GM18499 (cell line): ENCODE measurements around the gene HRC.
"Not testable (repeated sequence)": the region's sequence is repeated elsewhere in the genome, so short reads cannot be mapped to it uniquely, and the experiment has no call there.

Experiments used
- ATAC-seq: cut with Tn5 transposase; IDR thresholded peaks from one replicate; pipeline ENCODE4 v1.9.1; 2021; ENCODE audit warnings: moderate number of reproducible peaks; ENCODE audit not compliant: insufficient read depth, unreplicated experiment

The HRC gene

GRCh38 chr19:49165111-49165750, 10.0 kb upstream of the HRC start:
- no peak for ATAC-seq

GRCh38 chr19:49161987-49162386, 6.8 kb upstream of the HRC start:
- no peak for ATAC-seq

- ATAC-seq = no peak
These were observed 5.4 kb upstream of the HRC start for GRCh38 chr19:49160450-49161189.

GRCh38 chr19:49157445-49158224, 2.4 kb upstream of the HRC start, which contains the start of gene TRPM4:
Gene TRPM4 (plus strand): TSS chr19:49157792. CDS start chr19:49157867, 75 bp downstream.
- ATAC-seq = no peak

GRCh38 chr19:49155820-49156346, 687 bp upstream of the HRC start:
- no peak for ATAC-seq

GRCh38 chr19:49154279-49154678, 917 bp downstream of the HRC start:
- ATAC-seq = no peak

- ATAC-seq = no peak
These were observed 1.9 kb downstream of the HRC start for GRCh38 chr19:49153167-49153809.

GRCh38 chr19:49152119-49152550, 3.1 kb downstream of the HRC start:
- no peak for ATAC-seq

- ATAC-seq = no peak
These were observed 3.7 kb downstream of the HRC start for GRCh38 chr19:49151267-49152118.

GRCh38 chr19:49150944-49151243, 4.3 kb downstream of the HRC start:
- ATAC-seq = no peak

GRCh38 chr19:49150106-49150943, 4.9 kb downstream of the HRC start:
- ATAC-seq = no peak

GRCh38 chr19:49149652-49150105, 5.5 kb downstream of the HRC start:
- ATAC-seq = no peak

GRCh38 chr19:49148784-49149651, 6.2 kb downstream of the HRC start:
- ATAC-seq = no peak

- ATAC-seq = no peak
These were observed 7.0 kb downstream of the HRC start for GRCh38 chr19:49148044-49148682.

GRCh38 chr19:49146408-49146770, 8.8 kb downstream of the HRC start:
- ATAC-seq = not testable (repeated sequence)

GRCh38 chr19:49145573-49146407, 9.4 kb downstream of the HRC start:
- no peak for ATAC-seq
